Fibroblast of skin of left biceps (primary cell): ENCODE results near the gene TIMP2.
A peak's percentile ranks its signal among the peaks of the same experiment; 100 is the strongest.
"Not testable (repeated sequence)": the region's sequence is repeated elsewhere in the genome, so short reads cannot be mapped to it uniquely, and the experiment has no call there.

Experiments
- DNase-seq, 2 experiments: peaks; one replicate each; pipeline ENCODE4 v3.0.0-alpha.2; 2013; ENCODE audit warnings: low read depth in 2 of 2

Gene TIMP2

GRCh38 chr17:78868391-78868790, 56.8 kb downstream of the TIMP2 start:
- DNase-seq, result peak in 1 of 2 experiments; percentile 26

- DNase-seq, result not testable (repeated sequence)
Measured at GRCh38 chr17:78867046-78867445, 58.1 kb downstream of the TIMP2 start.

- no peak for DNase-seq
Measured at GRCh38 chr17:78865682-78866390, 59.4 kb downstream of the TIMP2 start.

- DNase-seq, result no peak
Measured at GRCh38 chr17:78864117-78864516, 61.1 kb downstream of the TIMP2 start.

- DNase-seq, result peak; percentile 74 to 76
Measured at GRCh38 chr17:78862073-78863023, 62.8 kb downstream of the TIMP2 start.

- DNase-seq, result no peak
Measured at GRCh38 chr17:78861229-78861628, 64.0 kb downstream of the TIMP2 start.

GRCh38 chr17:78859051-78859450, 66.1 kb downstream of the TIMP2 start:
- no peak for DNase-seq

- no peak for DNase-seq
Measured at GRCh38 chr17:78857266-78857665, 67.9 kb downstream of the TIMP2 start.

- DNase-seq, result no peak
Measured at GRCh38 chr17:78855561-78856165, 69.5 kb downstream of the TIMP2 start.

- no peak for DNase-seq
Measured at GRCh38 chr17:78854508-78854907, 70.7 kb downstream of the TIMP2 start.

GRCh38 chr17:78853926-78854394, 71.2 kb downstream of the TIMP2 start:
- no peak for DNase-seq

- DNase-seq, result no peak
Measured at GRCh38 chr17:78852709-78853121, 72.5 kb downstream of the TIMP2 start.

GRCh38 chr17:78849026-78849425, 76.2 kb downstream of the TIMP2 start:
- no peak for DNase-seq

GRCh38 chr17:78847052-78847451, 78.1 kb downstream of the TIMP2 start:
- no peak for DNase-seq

- no peak for DNase-seq
Measured at GRCh38 chr17:78844301-78845005, 80.7 kb downstream of the TIMP2 start.

- no peak for DNase-seq
Measured at GRCh38 chr17:78842881-78843565, 82.2 kb downstream of the TIMP2 start.

- peak; percentile 95 to 96 for DNase-seq
Measured at GRCh38 chr17:78840780-78841611, 84.2 kb downstream of the TIMP2 start, which contains the start of gene USP36. TSS of gene USP36 (minus strand) at chr17:78840814. CDS start at chr17:78836363, 4,451 bp downstream.

- no peak for DNase-seq
Measured at GRCh38 chr17:78840530-78840779, 84.7 kb downstream of the TIMP2 start.

GRCh38 chr17:78839762-78840529, 85.2 kb downstream of the TIMP2 start:
- no peak for DNase-seq
